GM21528 (cell line): ENCODE results near the gene RIMBP3B.
"Not testable (repeated sequence)": the region's sequence is repeated elsewhere in the genome, so short reads cannot be mapped to it uniquely, and the experiment has no call there.

Experiments used
- ATAC-seq: cut with Tn5 transposase; IDR thresholded peaks from one replicate; pipeline ENCODE4 v1.9.1; 2021; ENCODE audit warnings: mild to moderate bottlenecking, moderate library complexity; ENCODE audit not compliant: unreplicated experiment, low FRiP score

RIMBP3B gene

DNA sequence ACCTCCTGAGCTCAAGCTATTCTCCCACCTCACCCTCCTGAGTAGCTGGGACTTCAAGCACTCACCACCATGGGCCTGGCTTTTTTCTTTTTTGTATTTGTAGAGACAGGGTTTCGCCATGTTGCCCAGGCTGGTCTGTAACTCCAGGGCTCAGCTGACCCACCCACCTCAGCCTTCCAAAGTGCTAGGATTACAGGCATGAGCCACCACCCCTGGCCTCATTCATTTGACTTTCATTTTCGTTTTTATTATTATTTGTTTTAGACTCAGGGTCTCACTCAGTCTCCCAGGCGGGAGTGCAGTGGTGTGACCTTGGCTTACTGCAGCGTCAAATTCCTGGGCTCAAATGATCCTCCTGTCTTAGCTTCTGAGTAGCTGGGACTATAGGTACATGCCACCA is 24.2 kb downstream of the RIMBP3B start:
- ATAC-seq = not testable (repeated sequence)

DNA sequence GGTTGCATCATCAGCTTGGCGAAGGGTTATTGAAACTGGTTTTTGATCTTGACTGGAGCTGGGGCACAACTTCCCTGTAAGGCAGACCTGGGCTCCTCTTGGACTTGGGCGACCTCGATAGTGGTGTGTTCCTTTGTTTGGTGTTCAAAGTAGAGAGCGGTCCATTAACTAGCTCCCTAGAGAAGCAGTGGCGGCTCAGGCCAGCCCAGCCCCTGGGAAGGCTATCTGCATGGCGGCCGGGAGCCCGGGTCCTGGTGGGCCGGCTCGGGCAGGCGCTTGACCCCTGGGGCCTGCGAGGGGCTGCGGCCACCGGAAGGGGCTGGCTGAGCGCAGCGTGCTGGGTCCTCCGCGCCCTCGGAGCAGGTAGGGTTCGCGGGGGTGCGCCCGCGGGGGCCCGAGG is 32.8 kb downstream of the RIMBP3B start:
- ATAC-seq = not testable (repeated sequence)

DNA sequence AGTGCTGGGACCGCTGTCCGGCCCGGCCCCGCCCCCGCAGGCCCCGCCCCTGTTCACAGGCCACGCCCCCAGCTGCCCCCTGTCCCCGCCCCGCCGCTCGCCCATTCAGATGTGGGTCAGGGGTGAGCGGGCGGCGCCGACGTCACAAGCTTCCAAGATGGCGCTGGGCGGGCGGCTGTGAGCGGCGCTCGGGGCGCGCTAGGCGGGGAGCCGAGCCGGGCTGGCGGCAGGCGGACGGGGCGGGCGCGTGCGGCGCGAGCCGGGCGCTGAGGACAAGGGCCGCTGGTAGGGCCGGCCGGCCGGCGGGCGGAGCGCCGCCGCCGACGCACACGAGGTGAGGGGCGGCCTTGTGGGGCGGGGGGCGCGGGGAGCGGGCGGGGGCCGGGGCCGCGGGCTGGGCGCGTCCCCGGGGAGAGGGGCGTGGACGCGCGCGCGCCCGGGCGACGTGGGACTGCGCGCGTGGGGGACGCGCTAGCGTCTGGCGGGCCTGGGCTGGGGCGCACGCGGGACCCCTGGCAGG is 33.7 kb downstream of the RIMBP3B start, which contains the start of gene HIC2:
HIC2 (plus strand) TSS at position 145 of the 520 bp plus-strand sequence. CDS start 25,461 bp downstream, outside the sequence.
- ATAC-seq = peak; percentile 78

DNA sequence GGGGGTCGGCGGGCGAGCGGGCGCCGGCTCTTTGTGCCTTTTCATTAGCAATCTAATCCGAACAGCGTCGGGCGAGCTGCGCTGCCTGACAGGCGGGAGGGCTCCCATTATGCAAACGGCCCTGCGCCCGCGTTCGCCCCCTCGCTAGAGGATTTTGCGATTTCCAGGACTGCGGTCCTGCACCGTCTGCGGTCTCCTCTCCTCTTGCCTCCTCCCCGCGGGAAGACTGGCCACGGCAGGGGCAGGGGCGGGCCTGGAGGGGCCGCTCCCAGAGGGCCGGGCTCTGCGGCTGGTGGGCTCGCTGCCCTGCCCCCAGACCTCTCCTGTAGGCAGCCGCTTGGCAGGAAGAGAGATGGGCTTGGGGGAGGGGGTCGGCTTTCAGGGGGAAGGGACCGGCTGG is 34.3 kb downstream of the RIMBP3B start:
- ATAC-seq = peak; percentile 31

DNA sequence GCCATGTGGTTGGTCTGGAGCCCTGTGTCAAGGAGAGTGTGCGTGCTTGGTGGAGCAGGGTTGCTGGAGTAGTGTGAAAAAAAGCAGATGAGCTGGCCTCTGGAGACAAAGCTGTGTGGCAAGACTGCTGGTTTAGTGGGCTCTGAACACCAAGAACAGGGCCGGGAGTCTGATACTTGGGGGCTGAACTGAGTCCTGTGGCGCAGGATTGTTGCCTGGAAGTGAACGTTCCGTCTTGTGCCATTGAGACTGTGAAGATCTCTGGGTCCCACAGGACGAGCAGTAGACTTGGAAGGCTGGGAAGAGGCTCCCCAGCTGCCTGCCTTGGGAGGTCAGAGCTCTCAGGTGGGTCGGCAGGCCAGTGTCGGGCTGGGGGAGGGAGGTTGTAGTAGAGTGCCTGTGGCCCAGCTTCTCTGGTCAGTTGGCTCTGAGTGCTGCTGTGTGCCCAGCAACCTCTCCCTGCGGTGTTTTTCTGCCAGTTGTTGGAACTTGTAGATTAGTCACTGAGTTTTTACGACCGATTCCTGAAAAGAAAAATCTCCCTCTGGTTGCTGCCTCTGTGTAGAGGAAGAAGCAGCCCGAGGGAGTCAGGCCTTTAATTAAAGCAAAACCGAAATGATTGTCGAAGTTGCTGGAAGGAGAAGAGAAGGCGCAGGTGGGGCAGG is 35.6 kb downstream of the RIMBP3B start:
- not testable (repeated sequence) for ATAC-seq

DNA sequence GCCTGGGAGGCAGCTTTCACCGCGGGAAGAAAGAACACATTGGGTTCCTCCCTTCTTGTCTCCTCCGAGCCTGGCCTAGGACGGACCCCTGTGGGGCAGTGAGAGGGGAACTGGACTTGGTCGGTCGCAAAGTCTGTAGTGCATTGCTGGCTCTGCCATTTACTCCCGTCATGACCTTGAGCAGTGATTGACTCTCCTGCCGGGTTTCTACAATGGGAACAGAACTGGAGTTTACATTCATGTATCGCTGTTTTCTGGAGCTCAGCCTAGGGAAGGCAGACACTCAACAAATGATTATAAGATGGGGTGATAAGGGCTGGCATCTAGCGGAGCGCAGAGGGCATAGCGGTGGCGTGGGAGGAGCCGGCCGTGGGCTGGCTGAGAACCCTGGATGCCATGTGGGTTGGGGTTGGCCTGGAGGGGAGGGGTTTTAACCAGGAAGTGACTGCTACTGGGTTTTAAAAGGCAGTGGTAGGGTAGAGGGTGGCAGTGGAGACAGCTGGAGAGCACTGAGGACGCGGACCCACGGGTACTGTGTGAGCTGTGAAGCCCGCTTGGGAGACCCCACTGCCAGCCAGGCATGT is 36.7 kb downstream of the RIMBP3B start:
- ATAC-seq = not testable (repeated sequence)

- ATAC-seq = not testable (repeated sequence)
These were observed 40.6 kb downstream of the RIMBP3B start for GRCh38 chr22:21424084-21424709.

DNA sequence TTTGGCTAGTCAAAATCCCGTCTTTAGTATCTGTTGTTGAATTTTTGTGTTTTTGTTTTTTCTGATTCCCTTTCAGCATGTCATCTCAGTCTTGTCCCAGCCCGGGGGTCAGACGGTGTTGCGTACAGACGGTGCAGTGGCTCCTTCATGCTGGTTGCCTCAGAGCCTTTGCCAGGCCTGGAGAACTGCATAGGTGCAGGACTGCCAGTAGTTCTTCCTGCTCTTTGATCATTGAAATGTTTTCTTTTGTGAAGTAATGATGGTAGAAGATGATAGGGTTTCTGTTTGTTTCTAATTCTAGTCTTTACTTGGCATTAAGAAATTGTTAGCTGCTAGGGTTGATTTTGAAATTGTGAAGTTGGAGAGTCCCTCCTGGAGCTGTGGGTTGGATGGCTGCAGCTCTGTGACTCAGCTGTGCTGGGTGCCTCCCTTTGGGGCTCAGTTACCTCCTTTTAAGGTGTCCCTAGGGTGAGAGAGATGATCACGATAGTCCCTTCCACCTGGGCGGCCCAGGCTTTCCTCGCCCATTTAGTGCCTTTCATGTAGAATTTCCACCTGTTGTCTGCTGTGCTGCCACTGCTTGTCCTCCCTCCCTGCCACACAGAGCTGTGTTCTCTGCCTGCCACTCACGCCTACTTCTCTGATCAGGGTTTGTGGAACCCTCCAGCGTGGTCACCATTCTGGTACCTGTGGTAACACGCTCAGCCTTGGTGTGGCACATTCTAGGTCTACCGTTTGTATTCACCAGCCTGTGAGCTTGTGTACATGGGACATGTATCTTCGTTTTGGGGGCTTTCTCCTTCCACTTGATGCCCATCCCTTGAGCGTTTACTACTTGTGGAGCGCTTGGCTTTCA is 51.1 kb downstream of the RIMBP3B start:
- not testable (repeated sequence) for ATAC-seq

- ATAC-seq = not testable (repeated sequence)
These were observed 52.7 kb downstream of the RIMBP3B start for GRCh38 chr22:21435998-21436810.

DNA sequence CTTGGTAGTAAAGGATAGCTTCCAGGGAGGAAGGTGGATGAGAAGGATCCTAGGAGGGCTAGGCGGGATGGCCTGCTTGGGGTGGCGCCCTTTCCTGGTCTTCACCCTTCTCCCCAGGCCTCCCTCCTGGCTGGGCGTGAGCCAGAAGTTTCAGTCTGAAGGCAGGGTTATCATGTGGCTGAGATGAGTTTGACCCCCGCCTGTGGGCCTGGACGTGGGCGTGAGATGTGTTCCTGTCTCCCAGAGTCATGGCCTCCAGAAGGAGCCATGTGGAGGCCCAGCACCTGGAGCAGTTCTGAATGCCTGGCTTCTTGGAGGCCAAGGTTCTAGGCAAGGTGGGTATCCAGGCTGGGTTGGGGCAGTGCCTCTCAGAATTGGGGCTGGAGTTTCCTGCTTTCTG is 54.5 kb downstream of the RIMBP3B start:
- not testable (repeated sequence) for ATAC-seq
